OCI-M2 (cell line): ENCODE measurements around the gene RRM1.
"Not testable (repeated sequence)": the region's sequence is repeated elsewhere in the genome, so short reads cannot be mapped to it uniquely, and the experiment has no call there.

Source experiments
- DNase-seq: peaks from one replicate; lab custom pipeline; 2025; ENCODE audit not compliant: unreplicated experiment; lab: John Stamatoyannopoulos, UW

Gene RRM1

DNA sequence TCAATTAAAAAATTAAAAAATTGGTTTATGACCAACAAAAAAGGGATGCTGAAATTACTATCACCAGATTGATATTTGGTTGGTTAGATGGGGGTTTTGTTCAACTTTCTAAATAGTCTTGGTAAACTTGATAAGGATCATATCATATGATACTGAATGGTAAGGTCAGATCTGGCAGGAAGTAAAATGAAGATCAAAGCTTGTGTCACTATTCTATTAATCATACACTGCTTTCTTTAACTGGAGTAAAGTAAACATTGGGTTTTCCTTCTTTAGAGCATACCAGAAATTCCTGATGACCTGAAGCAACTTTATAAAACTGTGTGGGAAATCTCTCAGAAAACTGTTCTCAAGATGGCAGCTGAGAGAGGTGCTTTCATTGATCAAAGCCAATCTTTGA, 40.2 kb downstream of the RRM1 start:
- DNase-seq, result no peak

DNA sequence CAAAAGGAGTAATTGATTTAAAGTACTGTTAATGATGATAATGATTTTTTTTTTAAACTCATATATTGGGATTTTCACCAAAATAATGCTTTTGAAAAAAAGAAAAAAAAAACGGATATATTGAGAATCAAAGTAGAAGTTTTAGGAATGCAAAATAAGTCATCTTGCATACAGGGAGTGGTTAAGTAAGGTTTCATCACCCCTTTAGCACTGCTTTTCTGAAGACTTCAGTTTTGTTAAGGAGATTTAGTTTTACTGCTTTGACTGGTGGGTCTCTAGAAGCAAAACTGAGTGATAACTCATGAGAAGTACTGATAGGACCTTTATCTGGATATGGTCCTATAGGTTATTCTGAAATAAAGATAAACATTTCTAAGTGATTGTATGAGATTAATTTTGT, 43.9 kb downstream of the RRM1 start:
- DNase-seq, result no peak

DNA sequence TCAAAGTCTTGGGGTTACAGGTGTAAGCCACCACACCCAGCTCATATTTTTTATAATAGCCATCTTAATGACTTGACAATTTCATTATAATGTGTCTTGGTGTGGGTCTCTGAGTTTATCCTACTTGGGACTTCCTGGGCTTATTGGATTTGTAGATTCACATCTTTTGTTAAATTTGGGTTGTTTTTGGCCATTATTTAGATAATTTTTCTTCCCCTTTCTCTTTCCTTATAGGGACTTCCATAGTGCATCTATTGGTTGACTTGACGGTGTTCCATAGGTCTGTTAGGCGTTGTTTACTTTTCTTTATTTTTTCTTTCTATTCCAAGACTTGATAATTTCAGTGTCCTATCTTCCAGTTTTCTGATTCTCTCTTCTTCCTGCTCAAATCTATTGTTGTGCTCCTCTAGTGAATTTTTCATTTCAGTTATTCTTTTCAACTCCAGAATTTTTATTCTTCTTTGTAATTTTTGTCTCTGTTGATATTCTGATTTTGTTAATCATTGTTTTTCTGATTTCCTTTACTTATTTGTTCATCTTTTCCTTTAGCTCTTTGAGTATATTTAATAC, 45.6 kb downstream of the RRM1 start:
- no peak for DNase-seq

DNA sequence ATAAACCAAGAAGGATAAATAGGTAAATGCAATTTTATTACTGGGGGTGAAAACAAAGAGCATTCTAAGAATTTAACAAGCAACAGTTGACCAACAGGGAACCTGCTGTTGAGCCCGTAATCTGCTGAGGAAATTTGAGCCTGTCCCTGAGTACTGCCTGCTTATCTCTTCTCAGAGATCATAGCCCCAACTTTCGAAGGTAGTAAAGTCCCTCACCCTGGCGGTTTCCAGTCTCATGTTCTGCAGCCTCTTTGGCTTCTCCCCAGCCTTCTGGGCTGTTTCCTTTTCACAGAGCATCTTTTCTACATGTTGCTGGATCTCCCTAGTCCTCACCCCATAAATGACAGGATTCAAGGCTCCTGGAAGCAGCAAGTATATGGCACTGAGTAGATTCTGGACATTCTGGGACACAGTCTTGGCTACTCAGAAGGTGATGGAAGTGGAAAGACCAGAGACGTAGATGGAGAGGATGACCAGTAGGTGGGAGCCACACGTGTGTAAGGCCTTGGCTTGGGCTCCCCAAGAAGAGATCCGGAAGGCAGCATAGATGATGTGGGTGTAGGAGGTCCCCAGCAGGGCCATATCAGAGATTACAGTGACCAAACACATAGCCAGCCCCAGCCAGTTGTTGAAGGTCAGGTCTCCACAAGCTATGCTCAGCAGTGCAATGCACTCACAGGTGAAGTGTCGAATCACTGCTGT, 51.6 kb downstream of the RRM1 start:
- no peak for DNase-seq

DNA sequence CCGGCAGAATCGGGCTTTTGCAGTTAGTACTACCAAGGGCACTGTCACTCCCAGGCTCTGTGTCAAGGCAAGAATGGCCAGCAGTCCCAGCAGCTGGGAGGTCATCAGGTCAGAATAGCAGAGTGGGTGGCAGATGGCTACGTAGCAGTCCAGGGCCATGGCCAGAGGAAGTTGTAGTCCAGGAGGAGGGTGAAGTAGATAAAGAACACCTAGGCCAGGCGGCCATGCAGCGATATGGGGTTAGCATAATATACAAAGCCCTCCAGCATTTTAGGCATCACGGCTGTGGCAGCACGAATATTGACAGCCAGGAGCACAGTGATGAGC, 52.1 kb downstream of the RRM1 start:
- DNase-seq, result no peak

DNA sequence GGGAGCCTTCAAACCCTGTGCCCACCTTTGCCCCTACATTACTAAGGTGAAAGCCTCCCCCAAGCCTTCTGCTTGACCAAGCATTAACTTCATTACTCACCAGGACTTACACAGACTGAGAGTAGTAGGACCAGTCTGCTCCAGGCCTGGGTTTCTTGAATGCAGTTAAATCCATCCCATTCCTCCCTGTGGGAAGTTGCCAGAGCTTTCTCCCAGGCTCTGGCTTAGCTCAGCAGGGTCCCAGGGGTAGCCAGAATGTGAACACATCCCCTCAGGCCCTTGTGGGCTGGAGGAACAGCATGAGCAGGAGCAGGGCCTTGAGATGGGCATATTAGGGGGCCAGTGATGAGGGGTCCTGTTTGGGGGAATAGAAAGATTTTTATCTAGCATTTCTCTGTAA, 59.9 kb downstream of the RRM1 start:
- DNase-seq, result no peak

DNA sequence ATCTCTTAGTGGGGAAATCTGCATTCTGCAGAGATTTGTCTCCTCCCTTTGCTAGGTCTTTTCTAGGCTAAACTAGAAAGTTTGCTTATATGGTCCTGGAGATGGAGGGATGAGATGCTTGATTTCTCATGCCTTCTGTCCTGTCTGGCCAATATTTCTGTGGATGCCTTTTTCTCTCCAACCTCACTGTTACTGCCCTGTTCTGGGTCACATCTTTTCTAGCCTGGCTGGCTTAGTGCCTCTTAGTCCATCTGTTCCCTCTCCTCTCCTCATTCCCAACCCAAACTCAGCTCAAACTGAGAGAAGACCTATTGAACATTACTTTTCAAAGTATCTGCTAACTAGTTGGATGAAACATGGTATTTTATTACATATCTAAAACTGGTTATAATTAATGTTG, 62.0 kb downstream of the RRM1 start:
- DNase-seq, result no peak

DNA sequence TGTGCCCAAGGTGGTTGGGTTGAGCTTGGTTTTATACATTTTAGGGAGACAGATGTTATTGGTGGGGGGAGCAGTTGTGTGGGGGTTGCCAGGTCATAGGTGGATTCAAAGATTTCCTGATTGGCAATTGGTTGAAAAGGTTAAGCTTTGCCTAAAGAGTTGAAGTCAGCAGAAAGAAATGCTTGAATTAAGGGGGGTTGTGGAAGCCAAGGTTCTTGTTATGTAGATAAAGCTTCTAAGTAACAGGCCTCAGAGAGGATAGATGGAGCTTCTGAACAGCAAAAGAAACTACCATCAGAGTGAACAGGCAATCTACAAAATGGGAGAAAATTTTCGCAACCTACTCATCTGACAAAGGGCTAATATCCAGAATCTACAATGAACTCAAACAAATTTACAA, 64.2 kb downstream of the RRM1 start:
- DNase-seq, result not testable (repeated sequence)

DNA sequence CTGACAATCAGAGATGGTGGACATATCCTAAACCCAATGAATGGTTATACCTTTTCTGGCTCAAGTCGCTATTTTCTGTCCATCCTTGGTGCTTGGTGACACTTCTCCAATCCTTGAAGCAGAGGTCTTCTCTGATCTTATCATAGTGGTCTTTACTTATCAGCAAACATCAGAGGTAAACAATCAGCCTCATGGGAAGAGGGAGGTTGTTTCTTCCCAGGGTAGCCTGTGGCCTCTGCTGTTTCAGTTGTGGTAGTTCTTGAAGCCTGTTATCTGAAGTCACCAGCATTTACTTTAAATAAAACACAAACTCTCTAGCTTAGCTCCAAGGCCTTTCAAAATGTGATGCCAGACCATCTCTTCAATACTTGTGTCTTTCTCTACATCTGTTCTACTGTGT, 66.7 kb downstream of the RRM1 start:
- DNase-seq, result no peak

DNA sequence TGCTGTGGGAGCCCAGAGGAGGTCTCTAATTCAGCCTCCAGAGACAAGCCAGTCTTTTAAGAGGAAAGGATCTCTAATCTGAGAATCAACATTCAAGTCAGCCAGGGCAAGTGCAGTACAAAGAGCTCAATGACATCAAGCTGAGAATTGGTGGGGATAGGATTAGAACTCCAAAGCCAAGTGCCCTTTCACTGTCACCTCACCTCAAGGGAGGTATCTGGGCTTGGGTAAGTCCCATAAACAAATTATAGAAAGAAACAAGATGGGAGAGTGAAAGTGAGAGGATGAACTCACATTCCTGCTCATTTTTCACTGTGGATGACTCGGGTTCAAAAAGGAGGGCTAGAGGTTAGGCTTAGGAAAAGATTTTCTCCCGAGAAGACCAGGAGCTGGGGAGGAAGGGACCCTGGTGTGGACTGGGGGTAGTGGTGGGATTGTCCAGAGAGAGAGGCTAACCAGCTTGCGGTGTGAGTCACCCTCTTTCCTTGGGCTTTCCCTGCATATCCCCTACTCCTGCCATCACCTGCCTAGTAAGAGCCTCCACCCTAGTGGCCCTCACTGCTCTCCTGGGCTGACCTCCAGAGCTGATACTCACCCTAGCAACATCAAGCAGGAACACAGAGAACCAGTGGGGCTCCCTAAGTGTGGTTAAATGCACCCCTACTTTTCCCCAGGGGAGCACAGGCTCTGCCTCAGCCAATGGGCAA, 70.4 kb downstream of the RRM1 start:
- DNase-seq, result no peak

DNA sequence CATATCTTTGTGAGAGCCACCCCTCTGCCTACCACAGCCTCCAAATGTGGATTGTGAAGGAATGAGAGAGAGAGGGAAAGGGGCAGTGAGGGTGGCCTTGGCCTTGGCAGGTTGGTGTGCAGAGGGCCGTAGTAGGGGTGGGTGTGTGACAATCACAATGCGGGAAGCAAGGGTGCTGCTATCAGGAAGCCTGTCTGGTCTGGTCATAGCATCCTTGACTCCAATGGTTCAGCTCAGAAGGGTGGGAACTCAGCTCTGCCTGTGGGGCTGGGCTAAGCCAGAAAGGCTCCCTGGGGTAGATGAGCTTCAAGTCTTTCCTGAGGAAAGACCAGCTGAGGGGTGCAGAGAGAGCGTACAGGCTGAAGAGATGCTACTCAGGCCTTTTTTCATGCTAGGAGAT, 72.7 kb downstream of the RRM1 start:
- DNase-seq, result no peak

DNA sequence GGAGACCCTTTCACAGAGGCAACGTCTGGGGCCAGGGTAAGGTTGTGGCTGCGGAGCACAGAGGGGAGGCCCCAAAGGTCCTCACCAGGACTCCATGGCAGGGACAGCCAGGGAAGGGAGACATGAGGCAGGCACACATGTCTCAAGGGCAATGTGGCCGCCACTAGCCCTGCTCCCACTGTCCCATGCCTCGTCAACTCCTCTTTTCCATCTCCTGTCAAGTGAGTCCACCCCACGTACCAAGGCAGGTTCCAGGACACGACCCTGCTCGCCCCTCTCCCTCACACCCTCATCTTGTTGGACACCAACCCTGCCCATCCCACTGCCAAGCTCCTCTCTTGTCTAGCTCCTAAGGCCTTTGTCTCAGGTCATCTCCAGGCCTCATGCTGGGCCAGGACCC, 73.2 kb downstream of the RRM1 start:
- DNase-seq, result no peak

DNA sequence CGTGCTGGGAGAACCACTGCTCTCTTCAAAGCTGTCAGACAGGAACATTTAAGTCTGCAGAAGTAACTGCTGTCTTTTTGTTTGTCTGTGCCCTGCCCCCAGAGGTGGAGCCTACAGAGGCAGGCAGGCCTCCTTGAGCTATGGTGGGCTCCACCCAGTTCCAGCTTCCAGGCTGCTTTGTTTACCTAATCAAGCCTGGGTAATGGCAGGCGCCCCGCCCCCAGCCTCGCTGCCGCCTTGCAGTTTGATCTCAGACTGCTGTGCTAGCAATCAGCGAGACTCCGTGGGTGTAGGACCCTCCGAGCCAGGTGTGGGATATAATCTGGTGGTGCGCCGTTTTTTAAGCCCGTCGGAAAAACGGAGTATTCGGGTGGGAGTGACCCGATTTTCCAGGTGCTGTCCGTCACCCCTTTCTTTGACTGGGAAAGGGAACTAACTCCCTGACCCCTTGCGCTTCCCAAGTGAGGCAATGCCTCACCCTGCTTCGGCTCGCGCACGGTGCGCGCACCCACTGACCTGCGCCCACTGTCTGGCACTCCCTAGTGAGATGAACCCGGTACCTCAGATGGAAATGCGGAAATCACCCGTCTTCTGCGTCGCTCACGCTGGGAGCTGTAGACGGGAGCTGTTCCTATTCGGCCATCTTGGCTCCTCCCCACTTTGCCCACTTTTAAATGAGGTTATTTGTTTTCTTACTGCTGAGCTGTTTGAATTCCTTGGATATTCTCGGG, 81.2 kb downstream of the RRM1 start:
- DNase-seq, result not testable (repeated sequence)

DNA sequence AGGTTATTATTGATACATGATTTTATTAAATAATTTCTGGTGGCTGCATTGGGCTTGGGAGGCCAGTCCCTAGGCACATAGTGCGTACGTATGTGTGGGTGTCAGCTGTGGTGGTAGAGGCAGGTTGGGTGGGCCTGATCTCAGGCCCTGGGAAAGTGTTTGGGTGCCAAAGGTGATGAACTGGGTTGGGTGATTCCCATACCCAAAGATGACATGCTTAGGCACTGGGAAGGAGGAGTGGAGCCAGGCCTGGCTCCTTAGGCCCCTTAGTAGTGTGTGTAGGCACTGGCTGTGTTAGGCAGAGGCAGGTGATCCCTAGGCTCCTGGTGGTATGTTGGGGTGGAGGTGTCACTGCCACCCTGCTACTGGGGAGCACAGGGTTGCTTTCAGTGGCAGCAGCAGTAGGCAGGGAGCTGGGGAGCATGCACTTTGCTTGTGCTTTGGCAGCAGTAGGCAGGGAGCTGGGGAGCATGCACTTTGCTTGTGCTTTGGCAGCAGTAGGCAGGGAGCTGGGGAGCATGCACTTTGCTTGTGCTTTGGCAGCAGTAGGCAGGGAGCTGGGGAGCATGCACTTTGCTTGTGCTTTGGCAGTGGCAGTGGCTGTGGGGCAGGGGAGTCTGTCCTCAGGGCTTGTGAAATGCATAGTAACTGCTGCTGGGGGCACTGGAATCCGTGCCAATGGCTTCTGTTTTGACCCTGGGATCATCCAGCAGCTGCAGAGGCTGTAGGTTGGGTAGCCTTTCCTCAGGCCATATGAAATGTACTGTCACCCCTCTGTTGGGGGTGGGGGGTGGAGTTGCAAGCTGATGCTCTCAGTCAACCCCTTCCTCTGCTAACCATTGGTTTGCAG, 84.4 kb downstream of the RRM1 start:
- DNase-seq, result no peak

DNA sequence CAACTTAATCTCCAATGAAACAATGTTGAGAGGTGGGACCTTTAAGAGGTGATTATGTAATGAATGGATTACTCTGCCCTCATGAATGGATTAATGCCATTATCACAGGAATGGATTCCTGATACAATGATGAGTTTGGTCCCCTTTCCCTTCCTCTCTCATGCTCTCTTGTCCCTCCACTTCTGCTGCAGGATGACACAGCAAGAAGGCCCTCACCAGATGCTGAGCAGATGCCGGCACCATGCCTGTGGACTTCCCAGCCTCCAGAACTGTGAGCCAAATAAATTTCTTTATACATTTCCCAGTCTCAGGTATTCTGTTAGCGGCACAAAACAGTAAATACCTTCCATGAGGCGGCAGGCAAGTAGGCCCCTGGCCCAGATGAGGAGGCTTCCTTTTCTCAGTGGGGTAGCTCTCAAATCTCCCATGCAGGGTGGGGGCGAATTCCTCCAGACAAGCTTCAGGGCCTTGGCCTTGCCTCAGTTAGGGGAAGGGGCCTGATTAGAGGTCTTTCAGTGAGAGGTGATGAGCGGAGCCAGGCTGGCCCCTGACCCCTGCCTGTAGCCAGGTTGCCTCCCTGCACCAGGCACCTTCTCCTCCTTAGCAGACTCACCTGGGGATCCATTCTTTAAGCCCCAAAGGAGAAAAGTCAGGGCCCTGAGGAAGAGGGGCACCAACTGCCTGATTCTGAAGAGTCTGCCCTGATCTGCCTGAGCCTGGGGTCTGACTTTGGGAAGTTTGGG, 86.0 kb downstream of the RRM1 start:
- DNase-seq, result no peak

DNA sequence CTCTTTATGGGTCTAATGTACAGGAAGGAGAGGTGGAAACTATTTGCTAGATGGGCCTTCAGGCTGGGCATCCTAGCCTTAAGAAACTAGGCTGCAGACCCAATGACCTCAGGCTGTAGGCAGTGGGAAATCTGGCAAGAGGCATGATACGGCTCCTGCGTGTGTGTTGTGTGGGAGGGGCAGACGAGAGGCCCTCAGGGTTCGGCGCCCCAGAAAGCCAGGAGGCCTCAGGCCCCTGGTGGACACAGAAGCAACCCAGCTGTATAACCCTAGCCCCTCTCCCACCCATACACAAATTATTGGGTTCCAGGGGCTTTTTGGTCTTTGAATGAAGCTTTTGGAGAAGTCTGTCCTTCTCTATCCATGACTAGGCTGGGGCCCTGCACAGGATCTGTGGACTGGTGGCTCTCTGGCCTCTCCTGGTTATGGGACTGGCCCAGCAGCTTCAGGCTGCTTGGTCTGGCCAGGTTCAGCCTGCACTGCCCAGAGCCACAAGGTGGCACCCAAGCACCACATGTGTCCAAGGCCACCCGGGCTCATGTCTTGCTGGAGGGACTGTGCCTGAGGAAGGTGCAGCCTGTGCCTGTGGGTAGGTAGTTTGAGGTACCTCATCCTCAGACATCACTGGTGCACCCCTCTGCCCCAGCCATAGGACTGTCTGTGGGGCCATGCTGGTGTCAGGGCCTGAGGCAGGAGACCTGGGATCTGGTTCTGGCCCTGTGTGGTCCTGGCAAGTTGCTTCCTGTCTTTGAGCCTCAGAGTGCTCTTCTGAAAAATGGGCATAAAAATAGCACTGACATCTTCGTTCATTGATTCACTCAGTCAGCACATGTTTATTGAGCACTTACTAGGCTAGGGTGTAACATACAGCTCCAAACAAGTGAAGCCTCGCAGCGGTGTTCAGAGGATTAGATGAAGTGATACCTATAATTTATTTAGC, 87.5 kb downstream of the RRM1 start:
- no peak for DNase-seq

DNA sequence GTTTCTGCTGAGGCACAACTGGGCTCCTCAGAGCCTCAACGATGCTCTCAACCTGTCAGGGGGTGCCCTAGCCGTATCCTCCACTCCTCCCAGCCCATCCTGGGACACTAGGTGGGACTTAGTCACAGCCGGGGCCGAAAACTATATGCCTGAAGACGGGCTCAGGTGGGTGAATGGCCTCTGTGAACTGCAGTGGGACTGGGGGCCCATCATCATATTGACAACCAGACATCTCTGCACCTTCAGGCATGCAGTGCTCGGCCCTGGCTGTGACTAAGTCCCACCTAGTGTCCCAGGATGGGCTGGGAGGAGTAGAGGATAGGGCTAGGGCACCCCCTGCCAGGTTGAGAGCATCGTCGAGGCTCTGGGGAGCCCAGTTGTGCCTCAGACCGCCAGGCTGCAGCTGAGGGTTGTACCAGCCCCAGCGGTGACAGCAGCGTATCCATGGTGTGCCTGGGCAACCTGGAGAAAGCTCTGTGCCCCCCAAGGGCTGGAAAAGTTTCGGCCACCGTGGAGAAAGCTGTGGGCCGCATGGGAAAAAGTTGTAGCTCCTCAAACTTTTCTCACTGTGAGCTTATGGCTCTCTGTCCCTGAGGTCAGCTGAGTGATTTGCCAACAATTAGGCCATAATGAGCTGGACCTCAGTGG, 88.9 kb downstream of the RRM1 start:
- no peak for DNase-seq

DNA sequence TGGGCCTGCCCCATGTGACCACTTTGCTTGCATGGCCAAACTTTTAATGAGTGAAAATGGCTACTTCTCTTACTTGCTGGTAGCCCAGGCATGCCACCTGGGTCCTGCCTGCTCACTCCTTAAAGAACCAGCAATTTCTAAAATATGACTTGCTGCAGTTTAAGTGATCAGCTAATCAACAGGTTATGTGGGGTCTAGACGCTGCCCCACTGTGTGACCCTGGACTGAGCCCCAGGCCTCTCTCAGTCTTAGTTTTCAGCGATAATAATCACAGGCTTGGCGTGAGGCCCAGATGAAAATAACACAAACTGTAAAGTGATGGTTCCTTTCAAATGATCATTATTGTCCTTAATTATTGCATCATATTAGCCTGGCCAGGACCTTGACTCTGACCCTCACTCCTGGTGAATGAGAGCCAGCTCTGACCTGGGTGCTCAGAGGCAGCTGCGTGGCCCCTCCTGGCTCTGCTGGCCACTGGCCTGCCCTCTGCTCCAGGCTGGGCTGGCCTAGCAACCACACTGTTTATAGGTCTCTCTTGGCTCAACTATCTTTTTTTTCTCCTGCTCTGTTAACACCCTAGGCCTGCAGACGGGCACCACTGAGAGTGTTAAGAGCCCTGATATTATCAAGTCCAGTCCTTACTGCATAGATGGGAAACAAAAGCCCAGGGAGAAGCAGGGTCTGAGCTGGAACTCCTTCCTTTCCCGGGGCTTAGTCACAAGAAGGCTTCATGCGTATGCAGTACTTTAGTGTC, 89.7 kb downstream of the RRM1 start:
- no peak for DNase-seq
